GM21360 (cell line): ENCODE results near the gene STRIP1.
"Not testable (repeated sequence)": the region's sequence is repeated elsewhere in the genome, so short reads cannot be mapped to it uniquely, and the experiment has no call there.

Experiments
- ATAC-seq: cut with Tn5 transposase; IDR thresholded peaks from one replicate; pipeline ENCODE4 v1.9.1; 2021; ENCODE audit warnings: mild to moderate bottlenecking, moderate library complexity; ENCODE audit not compliant: unreplicated experiment

STRIP1 gene

GRCh38 chr1:110008971-110009565 is 25.4 kb upstream of the STRIP1 start:
- ATAC-seq = no peak

GRCh38 chr1:110011527-110012041 is 22.8 kb upstream of the STRIP1 start:
- peak; percentile 79 for ATAC-seq

DNA sequence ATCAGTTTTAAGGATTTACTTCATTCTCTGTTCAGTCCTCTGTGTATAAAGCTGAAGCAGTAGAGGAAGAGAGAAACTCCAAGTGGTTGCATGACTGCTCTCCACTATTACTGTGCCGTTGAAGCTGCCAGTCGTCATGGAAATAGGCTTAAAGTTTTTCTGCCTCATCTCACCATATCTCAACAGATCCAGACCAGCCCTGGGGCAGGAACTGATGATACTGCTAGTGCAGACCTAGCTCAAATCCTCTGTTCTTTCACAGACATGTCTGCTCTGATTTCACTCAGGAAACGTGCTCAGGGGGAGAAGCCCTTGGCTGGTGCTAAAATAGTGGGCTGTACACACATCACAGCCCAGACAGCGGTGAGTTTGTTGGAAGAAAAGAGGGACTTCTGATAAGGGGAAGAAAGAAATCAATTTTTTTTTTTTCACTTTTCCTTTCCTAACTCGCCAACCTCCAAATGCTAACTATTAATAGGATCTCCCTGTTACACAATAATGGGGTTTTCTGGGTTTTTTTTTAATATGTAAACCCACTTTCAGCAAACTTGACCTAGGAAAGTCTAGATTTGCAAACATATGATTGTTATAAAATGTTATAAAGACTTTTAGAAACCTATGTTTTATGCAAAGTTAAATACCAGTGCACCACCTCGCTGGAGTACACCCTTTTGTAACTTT is 22.2 kb upstream of the STRIP1 start:
- peak; percentile 57 for ATAC-seq

- no peak for ATAC-seq
Observed at GRCh38 chr1:110017792-110018191, 16.6 kb upstream of the STRIP1 start.

DNA sequence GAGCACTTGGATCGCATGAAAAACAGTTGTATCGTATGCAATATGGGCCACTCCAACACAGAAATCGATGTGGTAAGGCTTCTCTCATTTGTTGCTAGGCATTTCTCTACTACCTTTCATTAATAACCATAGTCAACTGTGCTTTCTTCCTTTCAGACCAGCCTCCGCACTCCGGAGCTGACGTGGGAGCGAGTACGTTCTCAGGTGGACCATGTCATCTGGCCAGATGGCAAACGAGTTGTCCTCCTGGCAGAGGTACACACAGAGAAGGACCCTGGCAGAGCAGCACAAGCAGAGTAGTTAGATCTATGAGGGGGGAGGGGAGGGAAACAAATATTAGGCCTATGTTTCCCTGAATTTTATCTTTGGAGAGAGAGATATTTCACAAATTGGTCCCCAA is 16.0 kb upstream of the STRIP1 start:
- no peak for ATAC-seq

DNA sequence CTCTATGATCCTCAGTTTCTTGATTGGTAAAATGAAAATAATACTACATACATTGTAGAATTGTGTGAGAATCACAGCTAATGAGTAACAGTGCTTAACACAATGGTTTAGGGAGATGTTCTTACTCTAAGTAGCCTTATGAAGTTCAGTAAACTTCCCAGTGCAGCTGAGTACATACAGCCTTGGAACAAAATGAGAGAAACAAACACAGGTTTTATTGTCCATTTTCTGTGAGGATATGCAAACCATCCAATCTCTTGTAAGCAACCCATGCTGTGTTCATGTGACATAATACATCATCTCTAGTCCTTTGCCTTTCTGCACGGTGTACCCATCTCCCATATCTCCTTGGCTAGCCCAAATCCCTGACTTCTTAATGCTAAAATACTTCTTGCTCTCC is 14.7 kb upstream of the STRIP1 start:
- no peak for ATAC-seq

DNA sequence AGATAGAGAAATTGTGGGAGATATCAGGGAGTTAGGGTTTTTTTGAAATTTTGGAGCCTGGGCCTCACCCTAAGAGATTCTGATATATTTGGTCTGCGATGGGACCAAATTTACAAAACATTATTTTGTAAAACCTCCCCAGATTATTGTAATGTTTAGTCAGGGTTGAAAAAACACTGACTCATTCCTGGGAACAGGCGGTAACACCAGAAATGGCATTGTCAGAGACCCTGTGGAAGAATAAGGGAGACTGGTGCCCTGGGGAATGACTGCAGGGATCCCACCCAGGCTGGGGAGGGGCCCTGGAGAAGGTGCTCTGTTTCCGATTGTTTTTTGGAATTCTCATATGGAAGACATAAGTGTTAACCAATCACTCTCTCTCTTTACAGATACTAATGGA is 13.1 kb upstream of the STRIP1 start:
- ATAC-seq = no peak

GRCh38 chr1:110024613-110025012 is 9.8 kb upstream of the STRIP1 start:
- ATAC-seq = no peak

- ATAC-seq = not testable (repeated sequence)
Observed at GRCh38 chr1:110030687-110031086, 3.7 kb upstream of the STRIP1 start.

GRCh38 chr1:110032327-110032726 is 2.1 kb upstream of the STRIP1 start:
- no peak for ATAC-seq

- ATAC-seq = no peak
Observed at GRCh38 chr1:110033421-110033820, 1.0 kb upstream of the STRIP1 start.

GRCh38 chr1:110034040-110034450 is 379 bp upstream of the STRIP1 start:
- ATAC-seq = no peak

- no peak for ATAC-seq
Observed at GRCh38 chr1:110035236-110035752, 870 bp downstream of the STRIP1 start.

GRCh38 chr1:110038271-110038670 is 3.8 kb downstream of the STRIP1 start:
- ATAC-seq = no peak

GRCh38 chr1:110039641-110040040 is 5.2 kb downstream of the STRIP1 start:
- ATAC-seq = no peak

- no peak for ATAC-seq
Observed at GRCh38 chr1:110040548-110040947, 6.1 kb downstream of the STRIP1 start.

DNA sequence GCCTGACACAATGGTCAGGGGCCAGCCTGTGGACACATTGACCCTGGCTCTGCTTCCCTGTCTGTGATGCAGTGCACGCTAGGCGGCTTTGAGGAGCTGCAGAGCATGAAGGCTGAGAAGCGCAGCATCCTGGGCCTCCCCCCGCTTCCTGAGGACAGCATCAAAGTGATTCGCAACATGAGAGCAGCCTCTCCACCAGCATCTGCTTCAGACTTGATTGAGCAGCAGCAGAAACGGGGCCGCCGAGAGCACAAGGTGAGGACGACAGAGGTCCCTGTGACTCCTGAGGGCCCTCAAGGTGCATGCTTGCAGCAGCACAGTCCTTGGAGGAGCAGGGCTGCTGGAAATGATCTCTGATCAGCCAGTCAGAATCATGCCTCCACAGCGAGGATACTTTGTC is 8.6 kb downstream of the STRIP1 start:
- ATAC-seq = no peak

DNA sequence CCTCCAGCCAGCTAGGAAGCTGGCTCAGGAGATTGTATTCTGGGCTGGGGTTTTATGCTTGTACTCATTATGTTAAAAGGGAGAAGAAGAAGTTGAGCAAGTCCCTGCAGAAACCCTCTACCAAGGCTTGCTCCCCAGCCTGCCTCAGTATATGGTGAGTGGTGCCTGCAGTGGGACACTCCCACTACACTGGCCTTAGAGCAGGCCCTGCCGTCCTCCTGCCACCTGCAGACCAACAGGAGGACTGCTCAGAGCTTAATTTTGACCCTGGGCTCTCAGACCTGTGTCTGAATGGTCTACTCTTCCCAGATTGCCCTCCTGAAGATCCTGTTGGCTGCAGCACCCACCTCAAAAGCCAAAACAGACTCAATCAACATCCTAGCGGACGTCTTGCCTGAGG is 13.0 kb downstream of the STRIP1 start:
- no peak for ATAC-seq

GRCh38 chr1:110048240-110048639 is 13.8 kb downstream of the STRIP1 start:
- ATAC-seq = no peak

- ATAC-seq = no peak
Observed at GRCh38 chr1:110048923-110049601, 14.6 kb downstream of the STRIP1 start.

DNA sequence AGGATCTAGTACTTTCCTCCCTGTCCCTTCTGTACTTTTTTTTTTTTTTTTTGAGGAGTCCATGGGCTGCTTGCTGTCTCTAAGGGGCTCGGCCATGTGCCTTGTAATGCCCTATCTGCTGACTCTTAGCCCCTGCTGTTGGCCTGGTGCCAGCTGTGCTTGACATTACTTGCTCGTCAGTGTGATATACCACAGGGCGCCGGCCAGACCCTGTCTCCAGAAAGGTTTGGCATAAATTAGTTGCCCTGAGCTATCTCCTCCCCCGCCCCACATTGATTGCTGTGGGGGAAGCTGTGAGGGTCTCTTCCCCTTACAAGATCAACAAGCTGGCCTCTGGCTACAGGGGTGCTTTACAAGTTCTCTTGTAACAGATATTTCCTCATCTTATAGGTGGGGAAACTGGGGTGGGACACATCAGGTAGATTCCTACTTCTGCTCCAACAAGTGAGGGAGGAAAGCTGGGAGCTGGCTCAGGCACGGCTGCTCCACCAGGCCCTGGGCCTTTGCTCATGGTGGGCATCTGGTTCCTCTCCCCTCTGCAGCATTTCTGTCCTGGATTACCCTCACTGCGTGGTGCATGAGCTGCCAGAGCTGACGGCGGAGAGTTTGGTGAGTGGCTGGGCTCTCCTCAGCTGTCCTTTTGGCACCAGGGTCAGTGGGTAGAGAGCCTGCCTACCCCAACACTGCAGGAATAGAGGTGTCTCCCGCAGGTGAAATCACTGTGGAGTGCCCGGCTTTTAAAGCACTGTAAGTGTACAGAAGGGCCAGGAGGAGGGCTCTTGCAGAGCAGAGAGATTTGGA is 15.6 kb downstream of the STRIP1 start:
- ATAC-seq = no peak
